Adipocyte (in vitro differentiated cells): Measurements from ENCODE around the gene PLCXD3.

Experiments used
- DNase-seq: peaks from one replicate; pipeline ENCODE4 v3.0.0-alpha.2; 2015; ENCODE audit warnings: low read depth
- H3K27me3 ChIP-seq: replicated peaks from 2 replicates; pipeline ENCODE4 v1.7.0; 2013; ENCODE audit warnings: mild to moderate bottlenecking, low read length, moderate library complexity; ENCODE audit not compliant: control insufficient read depth, insufficient read depth
- H3K36me3 ChIP-seq: 2 replicates; pipeline ENCODE4 v1.7.0; 2013; ENCODE audit warnings: low read length, mild to moderate bottlenecking, moderate library complexity; ENCODE audit not compliant: control insufficient read depth, insufficient read depth, severe bottlenecking
- H3K4me1 ChIP-seq: 2 replicates; pipeline ENCODE4 v1.7.0; 2013; ENCODE audit warnings: mild to moderate bottlenecking, low read length, moderate library complexity; ENCODE audit not compliant: control insufficient read depth, insufficient read depth
- H3K4me3 ChIP-seq: 2 replicates; pipeline ENCODE4 v1.7.0; 2013; ENCODE audit warnings: mild to moderate bottlenecking, low read length, moderate library complexity
- H3K9ac ChIP-seq: 2 replicates; pipeline ENCODE4 v1.7.0; 2013; ENCODE audit warnings: mild to moderate bottlenecking, low read length, moderate library complexity
- H3K9me3 ChIP-seq: 2 replicates; pipeline ENCODE4 v1.7.0; 2013; ENCODE audit warnings: mild to moderate bottlenecking, low read length, moderate library complexity; ENCODE audit not compliant: control insufficient read depth

Gene PLCXD3

GRCh38 chr5:41312066-41312465 is 198.3 kb downstream of the PLCXD3 start:
- Histone ChIP-seq H3K4me3 (no peak overlapping the region), H3K27me3 (no peaks in the 10 kb centered on the region), H3K9me3 (no peaks in the 10 kb centered on the region), H3K36me3 (no peaks in the 10 kb centered on the region), H3K4me1 (no peaks in the 10 kb centered on the region), H3K9ac (no peak overlapping the region)
- DNase-seq = no peak

- H3K4me1 ChIP-seq = no peaks in the 10 kb centered on the region
- H3K36me3 ChIP-seq = no peaks in the 10 kb centered on the region
- H3K4me3 ChIP-seq = no peak overlapping the region
- H3K9ac ChIP-seq = no peak overlapping the region
- DNase-seq = no peak
- H3K9me3 ChIP-seq = no peaks in the 10 kb centered on the region
- no peaks in the 10 kb centered on the region for H3K27me3 ChIP-seq
These were observed 201.1 kb downstream of the PLCXD3 start for GRCh38 chr5:41309275-41309674.

GRCh38 chr5:41306005-41306404 is 204.4 kb downstream of the PLCXD3 start:
- Histone ChIP-seq H3K36me3 (no peaks in the 10 kb centered on the region), H3K4me3 (no peak overlapping the region), H3K9me3 (no peaks in the 10 kb centered on the region), H3K4me1 (no peaks in the 10 kb centered on the region), H3K27me3 (no peaks in the 10 kb centered on the region), H3K9ac (no peak overlapping the region)
- no peak for DNase-seq

GRCh38 chr5:41305056-41305455 is 205.3 kb downstream of the PLCXD3 start:
- no peaks in the 10 kb centered on the region for H3K27me3 ChIP-seq
- no peak overlapping the region for H3K4me3 ChIP-seq
- no peaks in the 10 kb centered on the region for H3K9me3 ChIP-seq
- H3K36me3 ChIP-seq = no peaks in the 10 kb centered on the region
- H3K9ac ChIP-seq = no peak overlapping the region
- no peak for DNase-seq
- no peaks in the 10 kb centered on the region for H3K4me1 ChIP-seq

GRCh38 chr5:41296066-41296465 is 214.3 kb downstream of the PLCXD3 start:
- Histone ChIP-seq H3K9ac (no peak overlapping the region), H3K27me3 (no peaks in the 10 kb centered on the region), H3K4me1 (no peaks in the 10 kb centered on the region), H3K36me3 (no peaks in the 10 kb centered on the region), H3K9me3 (no peaks in the 10 kb centered on the region), H3K4me3 (no peak overlapping the region)
- no peak for DNase-seq

- Histone ChIP-seq H3K27me3 (no peaks in the 10 kb centered on the region), H3K4me3 (no peak overlapping the region), H3K36me3 (no peaks in the 10 kb centered on the region), H3K9ac (no peak overlapping the region), H3K4me1 (no peaks in the 10 kb centered on the region), H3K9me3 (no peaks in the 10 kb centered on the region)
- DNase-seq = no peak
These were observed 219.1 kb downstream of the PLCXD3 start for GRCh38 chr5:41291323-41291722.

- Histone ChIP-seq H3K4me1 (no peaks in the 10 kb centered on the region), H3K4me3 (no peak overlapping the region), H3K9ac (no peak overlapping the region), H3K36me3 (no peaks in the 10 kb centered on the region), H3K9me3 (no peaks in the 10 kb centered on the region), H3K27me3 (no peaks in the 10 kb centered on the region)
- DNase-seq = no peak
These were observed 219.6 kb downstream of the PLCXD3 start for GRCh38 chr5:41290810-41291209.

GRCh38 chr5:41289970-41290464 is 220.4 kb downstream of the PLCXD3 start:
- H3K4me3 ChIP-seq = no peak overlapping the region
- no peak overlapping the region for H3K9ac ChIP-seq
- H3K9me3 ChIP-seq = no peaks in the 10 kb centered on the region
- H3K27me3 ChIP-seq = no peaks in the 10 kb centered on the region
- no peak for DNase-seq
- no peaks in the 10 kb centered on the region for H3K36me3 ChIP-seq
- no peaks in the 10 kb centered on the region for H3K4me1 ChIP-seq

- Histone ChIP-seq H3K9ac (no peak overlapping the region), H3K36me3 (no peaks in the 10 kb centered on the region), H3K27me3 (no peaks in the 10 kb centered on the region), H3K4me1 (no peaks in the 10 kb centered on the region), H3K9me3 (no peaks in the 10 kb centered on the region), H3K4me3 (no peak overlapping the region)
- DNase-seq = no peak
These were observed 223.7 kb downstream of the PLCXD3 start for GRCh38 chr5:41286696-41287095.

GRCh38 chr5:41286165-41286564 is 224.2 kb downstream of the PLCXD3 start:
- no peak overlapping the region for H3K9ac ChIP-seq
- no peaks in the 10 kb centered on the region for H3K36me3 ChIP-seq
- H3K27me3 ChIP-seq = no peaks in the 10 kb centered on the region
- H3K4me1 ChIP-seq = no peaks in the 10 kb centered on the region
- no peak overlapping the region for H3K4me3 ChIP-seq
- no peaks in the 10 kb centered on the region for H3K9me3 ChIP-seq
- DNase-seq = no peak

GRCh38 chr5:41284938-41285337 is 225.5 kb downstream of the PLCXD3 start:
- Histone ChIP-seq H3K9ac (no peak overlapping the region), H3K36me3 (no peaks in the 10 kb centered on the region), H3K4me3 (no peak overlapping the region), H3K4me1 (no peaks in the 10 kb centered on the region), H3K9me3 (no peaks in the 10 kb centered on the region), H3K27me3 (no peaks in the 10 kb centered on the region)
- no peak for DNase-seq

GRCh38 chr5:41281215-41281810 is 229.1 kb downstream of the PLCXD3 start:
- no peaks in the 10 kb centered on the region for H3K4me1 ChIP-seq
- H3K9me3 ChIP-seq = no peaks in the 10 kb centered on the region
- H3K4me3 ChIP-seq = no peak overlapping the region
- H3K9ac ChIP-seq = no peak overlapping the region
- H3K27me3 ChIP-seq = no peaks in the 10 kb centered on the region
- no peaks in the 10 kb centered on the region for H3K36me3 ChIP-seq
- DNase-seq = no peak
